HepG2 (cell line): ENCODE measurements around the gene PTPN2. TPM values are rescaled to one million over a fixed set of nuclear protein-coding genes. Genes with fewer than 3 reads are reported as not detected.

Experiments used
- ATAC-seq: fragments of 200-7000 bp; cut with Tn5 transposase; 3 replicates; pipeline ENCODE4 v1.9.1; 2020; ENCODE audit warnings: mild to moderate bottlenecking, moderate library complexity
- BruUV-seq: library from RNA; stranded (reverse); fragments of 400-500 nt; replicated peaks from 2 replicates; lab custom pipeline; 2021; lab: Mats Ljungman, UMichigan
- CTCF ChIA-PET: fragments of 300-600 bp; formaldehyde crosslinking; extraction: SDS; loops from one replicate; lab custom pipeline; 2021; ENCODE audit warnings: low total read pairs, inconsistent platforms, low intra/inter-chr PET ratio; lab: Yijun Ruan, JAX
- POLR2A ChIA-PET: fragments of 350-600 bp; sonication (Branson Sonifier 250); formaldehyde crosslinking; loops from one replicate; lab custom pipeline; 2020; ENCODE audit warnings: antibody characterized with exemption, inconsistent platforms; lab: Yijun Ruan, JAX
- DNase-seq: peaks from one replicate; pipeline ENCODE4 v3.0.0-alpha.2; 2015; ENCODE audit warnings: low spot score
- FAIRE-seq: peaks from 3 replicates; lab custom pipeline; 2011; peaks lifted over from hg19 to GRCh38; lab: Jason Lieb, UNC
- H2AFZ ChIP-seq: one replicate; pipeline ENCODE4 v1.6.1; 2011; ENCODE audit warnings: low read length, inconsistent platforms
- H3K27ac ChIP-seq: fragments of 300-600 bp; 3 replicates; pipeline ENCODE4 v1.8.0; 2011; ENCODE audit warnings: mixed run types, mild to moderate bottlenecking, mixed read lengths, low read length, inconsistent platforms; ENCODE audit not compliant: insufficient read depth; ENCODE audit errors: extremely low read length
- H3K27me3 ChIP-seq, 2 experiments: fragments of 200-600 bp in 1 of 2; 2 replicates in 1 of 2; 3 replicates in 1 of 2; pipeline versions ENCODE4 v1.6.0 to v1.8.0; 2011; ENCODE audit warnings: low read length in 2 of 2, mild to moderate bottlenecking in 2 of 2, moderate library complexity in 2 of 2, inconsistent platforms in 1 of 2; ENCODE audit not compliant: insufficient read depth in 2 of 2, control insufficient read depth in 1 of 2
- H3K36me3 ChIP-seq, 2 experiments: fragments of 200-600 bp in 1 of 2; replicated peaks in 1 of 2; 2 replicates in 1 of 2; 3 replicates in 1 of 2; pipeline versions ENCODE4 v1.5.1 to v1.8.0; 2011; ENCODE audit warnings: low read length in 2 of 2, inconsistent platforms in 1 of 2; ENCODE audit not compliant: insufficient read depth in 2 of 2, control insufficient read depth in 1 of 2
- H3K4me1 ChIP-seq: 2 replicates; pipeline ENCODE4 v1.5.1; 2012; ENCODE audit warnings: low read length, inconsistent platforms; ENCODE audit not compliant: insufficient read depth
- H3K4me2 ChIP-seq: 2 replicates; pipeline ENCODE4 v1.6.0; 2011; ENCODE audit warnings: low read depth, low read length, inconsistent platforms
- H3K4me3 ChIP-seq, 3 experiments: fragments of 200-600 bp in 1 of 3; sonication (generic), shearing (Covaris generic) in 1 of 3; replicated peaks in 1 of 3; 2 replicates each; pipeline ENCODE4 v1.5.1; 2011 to 2016; ENCODE audit warnings: low read length in 3 of 3, inconsistent platforms in 2 of 3, low read depth in 2 of 3, mild to moderate bottlenecking in 2 of 3, control low read depth in 1 of 3, mixed read lengths in 1 of 3; ENCODE audit not compliant: insufficient read depth in 1 of 3
- H3K79me2 ChIP-seq: one replicate; pipeline ENCODE4 v1.6.1; 2011; ENCODE audit warnings: low read length, inconsistent platforms; ENCODE audit not compliant: insufficient read depth
- H3K9ac ChIP-seq: 2 replicates; pipeline ENCODE4 v1.6.0; 2011; ENCODE audit warnings: mild to moderate bottlenecking, low read depth, low read length, inconsistent platforms; ENCODE audit not compliant: insufficient read depth
- H3K9me3 ChIP-seq: 2 replicates; pipeline ENCODE4 v1.5.1; 2012; ENCODE audit warnings: mild to moderate bottlenecking, low read length
- H4K20me1 ChIP-seq: 2 replicates; pipeline ENCODE4 v1.6.0; 2011; ENCODE audit warnings: inconsistent platforms, mild to moderate bottlenecking, low read length, moderate library complexity; ENCODE audit not compliant: insufficient read depth
- ATF6 ChIP-seq: sonication (generic); formaldehyde crosslinking; conservative IDR thresholded peaks from 2 replicates; pipeline ENCODE4 v1.4.0; 2020; ENCODE audit warnings: missing genetic modification reagents
- ATF7 ChIP-seq, 2 experiments: fragments of 450-650 bp in 1 of 2; sonication (generic) in 1 of 2; formaldehyde crosslinking in 1 of 2; IDR thresholded peaks; 2 replicates each; pipeline versions ENCODE4 v1.4.0 to v1.6.1; 2016 to 2020; ENCODE audit warnings: antibody characterized with exemption in 1 of 2, mild to moderate bottlenecking in 1 of 2, missing genetic modification reagents in 1 of 2
- HNRNPUL1 ChIP-seq: fragments of 200-400 bp; formaldehyde crosslinking; IDR thresholded peaks from 2 replicates; pipeline ENCODE4 v1.6.1; 2017; ENCODE audit warnings: low read depth, mild to moderate bottlenecking, low read length, moderate library complexity
- KDM2A ChIP-seq: sonication (generic); formaldehyde crosslinking; IDR thresholded peaks from 2 replicates; pipeline ENCODE4 v1.4.0; 2020; ENCODE audit warnings: low read depth, missing genetic modification reagents, borderline replicate concordance
- MAF1 ChIP-seq: sonication (generic); formaldehyde crosslinking; IDR thresholded peaks from 2 replicates; pipeline ENCODE4 v1.5.0; 2020; ENCODE audit warnings: missing genetic modification reagents, borderline replicate concordance
- MBD4 ChIP-seq: IDR thresholded peaks from 2 replicates; pipeline ENCODE4 v1.6.1; 2012; ENCODE audit warnings: low read length, inconsistent platforms, borderline replicate concordance
- MEIS1 ChIP-seq: sonication (generic); formaldehyde crosslinking; IDR thresholded peaks from 2 replicates; pipeline ENCODE4 v1.9.0; 2021; ENCODE audit warnings: mild to moderate bottlenecking, missing genetic modification reagents, moderate library complexity, borderline replicate concordance
- NBN ChIP-seq: fragments of 450-650 bp; conservative IDR thresholded peaks from 2 replicates; pipeline ENCODE4 v1.6.1; 2017
- NFE2L1 ChIP-seq: sonication (generic); formaldehyde crosslinking; IDR thresholded peaks from 2 replicates; pipeline ENCODE4 v1.4.0; 2020; ENCODE audit warnings: missing genetic modification reagents, mild to moderate bottlenecking, borderline replicate concordance
- ZNF629 ChIP-seq: sonication (generic); formaldehyde crosslinking; conservative IDR thresholded peaks from 2 replicates; pipeline ENCODE4 v1.5.0; 2020; ENCODE audit warnings: missing genetic modification reagents
- WGBS: methylation state at CpG from one replicate; pipeline ENCODE4 v1.1.6; 2017; ENCODE audit warnings: low lambda C conversion rate; 5-methylcytosine and 5-hydroxymethylcytosine counted together
- in situ Hi-C: cut with HindIII; loops from 2 replicates; pipeline ENCODE4 v1.10.0; 2017; ENCODE audit warnings: low pct_unique_long_range_greater_than_20kb; ENCODE audit not compliant: extremely low pct_ligation_motif_present
- intact Hi-C: fragments of 100-400 bp; cut with micrococcal nuclease; formaldehyde crosslinking; loops from one replicate; pipeline ENCODE4 v1.10.0; 2022; ENCODE audit not compliant: unreplicated experiment
- polyA plus RNA-seq, 8 experiments: library from polyadenylated mRNA; depleted of rRNA in 3 of 8; stranded (reverse) in 7 of 8; unstranded in 1 of 8; fragments of >200 nt; fragmentation: Illumina TruSeq in 4 of 8; extraction: Trizol in 4 of 8; gene quantifications; 2 replicates each; pipeline versions ENCODE4 v1.2.1 to v1.2.3, GENCODE V29; 2011 to 2016; ENCODE audit warnings: low read depth in 4 of 8, missing spikeins in 1 of 8, mixed read lengths in 1 of 8; ENCODE audit not compliant: insufficient read depth in 1 of 8
- total RNA-seq, 5 experiments: library from RNA; depleted of rRNA; stranded (reverse); fragments of >200 nt; fragmentation: Illumina TruSeq; extraction: Trizol; gene quantifications; 2 replicates each; pipeline ENCODE4 v1.2.3, GENCODE V29; 2016; ENCODE audit warnings: low read depth in 1 of 5

PTPN2 gene
- total and polyA plus RNA-seq, 2 of the 13 experiments (the other 11 are each of a cell fraction or from before 2014, with no cell fraction given): 24.9 to 41.5 TPM

GRCh38 chr18:12751891-12752290, 132.1 kb downstream of the PTPN2 start:
- DNase-seq: no peak
- no peak overlapping the region for H2AFZ ChIP-seq
- FAIRE-seq: no peak
- 17% methylated on average over 1 of the region's 4 CpGs for WGBS
- H3K27ac ChIP-seq: no peak overlapping the region
- no peak overlapping the region for H3K4me2 ChIP-seq
- in situ Hi-C loops (no loop called here), intact Hi-C loops (no loop called here)
- H3K9me3 ChIP-seq: no peaks in the 10 kb centered on the region
- no TSS peak for BruUV-seq
- no peaks in the 10 kb centered on the region for H3K79me2 ChIP-seq
- no peak overlapping the region for H3K9ac ChIP-seq
- CTCF ChIA-PET: no interaction called here
- TF ChIP-seq ATF6 (no peak), MBD4 (no peak), KDM2A (CRISPR knock-in tag) (no peak), MEIS1 (CRISPR knock-in tag) (no peak), NBN (no peak), ATF7 (IDR thresholded peaks at IDR 0.05) (no peak), ATF7 (CRISPR knock-in tag; IDR thresholded peaks at IDR 0.05) (no peak), ZNF629 (CRISPR knock-in tag) (no peak), HNRNPUL1 (no peak), MAF1 (CRISPR knock-in tag) (no peak), NFE2L1 (CRISPR knock-in tag) (no peak)
- ATAC-seq: no peak
- POLR2A ChIA-PET: interaction anchor here (2.6 kb wide), 1 partner anchor 21 kb away, joined by 13 read pairs; no protein-coding TSS in a partner anchor
- no peaks in the 10 kb centered on the region for H3K36me3 ChIP-seq
- H3K4me3 ChIP-seq: no peak overlapping the region
- H4K20me1 ChIP-seq: no peaks in the 10 kb centered on the region
- no peaks in the 10 kb centered on the region for H3K27me3 ChIP-seq
- H3K4me1 ChIP-seq: peaks cover 14% of the 10 kb centered on the region
